Neural cell (in vitro differentiated cells): Measurements from ENCODE around the gene FAM168B. TPM values are rescaled to one million over a fixed set of nuclear protein-coding genes. Genes with fewer than 3 reads are reported as not detected.
A peak's percentile ranks its signal among the peaks of the same experiment; 100 is the strongest.

ENCODE experiments used
- H2AFZ ChIP-seq: fragments of 200-600, 300-800 bp; sonication (generic), shearing (Covaris generic); 2 replicates; pipeline ENCODE4 v1.6.0; 2014; ENCODE audit warnings: low read depth, mild to moderate bottlenecking, antibody characterized with exemption, low read length, moderate library complexity
- H3F3A ChIP-seq: fragments of 200-600 bp; shearing (Covaris generic); 2 replicates; pipeline ENCODE4 v1.6.1; 2016; ENCODE audit warnings: mild to moderate bottlenecking, moderate library complexity, mixed read lengths, antibody characterized with exemption, low read length; ENCODE audit not compliant: insufficient read depth, poor library complexity, severe bottlenecking
- H3K27ac ChIP-seq: fragments of 200-600, 300-800 bp; sonication (generic), shearing (Covaris generic); 2 replicates; pipeline ENCODE4 v1.5.1; 2014; ENCODE audit warnings: mild to moderate bottlenecking, low read length, moderate library complexity
- H3K27me3 ChIP-seq: fragments of 300-800, 200-600 bp; sonication (generic), shearing (Covaris generic); 2 replicates; pipeline ENCODE4 v1.6.0; 2014; ENCODE audit warnings: mild to moderate bottlenecking, low read depth, low read length, moderate library complexity; ENCODE audit not compliant: insufficient read depth
- H3K36me3 ChIP-seq: fragments of 300-800, 200-600 bp; sonication (generic), shearing (Covaris generic); 2 replicates; pipeline ENCODE4 v1.5.1; 2014; ENCODE audit warnings: mild to moderate bottlenecking, antibody characterized with exemption, low read length, moderate library complexity; ENCODE audit not compliant: insufficient read depth
- H3K4me2 ChIP-seq: fragments of 300-800, 200-600 bp; sonication (generic), shearing (Covaris generic); 2 replicates; pipeline ENCODE4 v1.6.0; 2014; ENCODE audit warnings: mild to moderate bottlenecking, low read length
- H3K4me3 ChIP-seq: fragments of 300-800, 200-600 bp; sonication (generic), shearing (Covaris generic); 2 replicates; pipeline ENCODE4 v1.5.1; 2014; ENCODE audit warnings: mild to moderate bottlenecking, low read length, moderate library complexity
- H3K79me2 ChIP-seq: fragments of 200-600 bp; shearing (Covaris generic); replicated peaks from 2 replicates; pipeline ENCODE4 v1.6.0; 2014; ENCODE audit warnings: mild to moderate bottlenecking, low read length, moderate library complexity; ENCODE audit not compliant: insufficient read depth
- H3K9ac ChIP-seq: fragments of 300-800, 200-600 bp; sonication (generic), shearing (Covaris generic); 2 replicates; pipeline ENCODE4 v1.6.1; 2016; ENCODE audit warnings: mild to moderate bottlenecking, low read length, mixed read lengths
- H3K9me2 ChIP-seq: fragments of 200-600 bp; shearing (Covaris generic); 2 replicates; pipeline ENCODE4 v1.6.1; 2016; ENCODE audit warnings: mild to moderate bottlenecking, low read length, mixed read lengths; ENCODE audit not compliant: insufficient read depth
- H3K9me3 ChIP-seq: fragments of 200-600, 300-800 bp; sonication (generic), shearing (Covaris generic); 2 replicates; pipeline ENCODE4 v1.6.1; 2016; ENCODE audit warnings: mild to moderate bottlenecking, mixed run types, low read length, moderate library complexity, mixed read lengths
- H4K20me1 ChIP-seq: fragments of 200-600 bp; shearing (Covaris generic); 2 replicates; pipeline ENCODE4 v1.6.1; 2016; ENCODE audit warnings: mild to moderate bottlenecking, mixed run types; ENCODE audit not compliant: insufficient read depth
- EP300 ChIP-seq: fragments of 450-650 bp; conservative IDR thresholded peaks from 2 replicates; pipeline ENCODE4 v1.6.1; 2014; ENCODE audit warnings: antibody characterized with exemption, mild to moderate bottlenecking, moderate library complexity; ENCODE audit not compliant: poor library complexity, severe bottlenecking
- EZH2 ChIP-seq: fragments of 200-600, 300-800 bp; shearing (Covaris generic), sonication (generic); IDR thresholded peaks from 2 replicates; pipeline ENCODE4 v1.6.1; 2014; ENCODE audit warnings: antibody characterized with exemption, low read length, borderline replicate concordance, mild to moderate bottlenecking; ENCODE audit not compliant: insufficient read depth, poor library complexity, severe bottlenecking
- MXI1 ChIP-seq: fragments of 450-650 bp; conservative IDR thresholded peaks from 2 replicates; pipeline ENCODE4 v1.6.1; 2014; ENCODE audit warnings: antibody characterized with exemption, mild to moderate bottlenecking; ENCODE audit not compliant: poor library complexity, severe bottlenecking
- POLR2AphosphoS5 ChIP-seq: IDR thresholded peaks from 2 replicates; pipeline ENCODE4 v1.6.1; 2012
- RAD21 ChIP-seq: fragments of 450-650 bp; conservative IDR thresholded peaks from 2 replicates; pipeline ENCODE4 v1.6.1; 2014; ENCODE audit warnings: antibody characterized with exemption, mild to moderate bottlenecking, moderate library complexity
- SMC3 ChIP-seq: fragments of 450-650 bp; conservative IDR thresholded peaks from 2 replicates; pipeline ENCODE4 v1.6.1; 2014; ENCODE audit warnings: antibody characterized with exemption, mild to moderate bottlenecking, moderate library complexity; ENCODE audit not compliant: poor library complexity
- TAF1 ChIP-seq: IDR thresholded peaks from 2 replicates; pipeline ENCODE4 v1.6.1; 2012; ENCODE audit warnings: low read depth
- polyA plus RNA-seq: library from polyadenylated mRNA; depleted of rRNA; stranded (reverse); fragments of >200 nt; gene quantifications from 2 replicates; pipeline ENCODE4 v1.2.3, GENCODE V29; 2014
- TF ChIP-seq, protein P1 (sequence below): IDR thresholded peaks from 2 replicates; pipeline ENCODE4 v1.6.1; 2012; ENCODE audit warnings: borderline replicate concordance
- TF ChIP-seq, protein P2 (sequence below): fragments of 450-650 bp; IDR thresholded peaks from 2 replicates; pipeline ENCODE4 v1.5.1; 2014; ENCODE audit warnings: antibody characterized with exemption, mild to moderate bottlenecking, moderate library complexity; ENCODE audit not compliant: poor library complexity, severe bottlenecking

The FAM168B gene
- polyA plus RNA-seq, 1 donor from 2014 or later, result 162 TPM

DNA sequence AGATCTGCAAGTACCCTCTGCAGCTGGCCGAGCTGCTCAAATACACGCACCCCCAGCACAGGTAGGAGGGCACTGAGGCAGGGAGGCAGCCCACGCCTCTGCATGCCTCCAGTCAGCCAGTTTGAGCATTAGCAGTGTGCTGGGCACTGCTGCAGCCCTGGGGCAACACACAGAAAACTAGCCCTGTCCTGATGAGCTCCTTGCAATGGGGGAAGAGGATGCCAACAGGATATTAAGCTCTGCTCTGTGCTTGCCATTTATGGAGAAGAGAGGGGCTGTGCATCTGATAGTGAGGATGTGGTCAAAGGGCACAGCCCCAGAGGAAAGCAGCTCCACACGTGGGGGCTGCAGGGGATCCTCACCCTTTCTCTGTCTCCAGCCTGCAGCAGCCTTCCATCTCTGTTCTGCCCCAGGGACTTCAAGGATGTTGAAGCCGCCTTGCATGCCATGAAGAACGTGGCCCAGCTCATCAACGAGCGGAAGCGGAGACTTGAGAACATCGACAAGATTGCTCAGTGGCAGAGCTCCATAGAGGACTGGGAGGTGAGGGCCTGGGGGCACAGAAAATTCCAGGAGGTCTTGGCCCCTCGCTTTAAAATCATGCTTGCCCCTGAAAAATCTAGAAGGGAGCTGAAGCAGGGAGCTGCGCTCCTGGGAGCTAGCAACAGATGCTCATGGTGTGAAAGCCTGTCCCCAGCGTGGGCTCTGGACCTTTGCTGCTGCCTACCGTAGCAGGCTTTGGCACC lies 51.7 kb downstream of the FAM168B start:
- H3K4me2 ChIP-seq, result no peak overlapping the region
- H3K36me3 ChIP-seq, result no peaks in the 10 kb centered on the region
- no peak overlapping the region for H3K4me3 ChIP-seq
- H3K9me3 ChIP-seq, result no peaks in the 10 kb centered on the region
- no peak overlapping the region for H2AFZ ChIP-seq
- H3K9me2 ChIP-seq, result no peaks in the 10 kb centered on the region
- TF ChIP-seq, protein P1, sequence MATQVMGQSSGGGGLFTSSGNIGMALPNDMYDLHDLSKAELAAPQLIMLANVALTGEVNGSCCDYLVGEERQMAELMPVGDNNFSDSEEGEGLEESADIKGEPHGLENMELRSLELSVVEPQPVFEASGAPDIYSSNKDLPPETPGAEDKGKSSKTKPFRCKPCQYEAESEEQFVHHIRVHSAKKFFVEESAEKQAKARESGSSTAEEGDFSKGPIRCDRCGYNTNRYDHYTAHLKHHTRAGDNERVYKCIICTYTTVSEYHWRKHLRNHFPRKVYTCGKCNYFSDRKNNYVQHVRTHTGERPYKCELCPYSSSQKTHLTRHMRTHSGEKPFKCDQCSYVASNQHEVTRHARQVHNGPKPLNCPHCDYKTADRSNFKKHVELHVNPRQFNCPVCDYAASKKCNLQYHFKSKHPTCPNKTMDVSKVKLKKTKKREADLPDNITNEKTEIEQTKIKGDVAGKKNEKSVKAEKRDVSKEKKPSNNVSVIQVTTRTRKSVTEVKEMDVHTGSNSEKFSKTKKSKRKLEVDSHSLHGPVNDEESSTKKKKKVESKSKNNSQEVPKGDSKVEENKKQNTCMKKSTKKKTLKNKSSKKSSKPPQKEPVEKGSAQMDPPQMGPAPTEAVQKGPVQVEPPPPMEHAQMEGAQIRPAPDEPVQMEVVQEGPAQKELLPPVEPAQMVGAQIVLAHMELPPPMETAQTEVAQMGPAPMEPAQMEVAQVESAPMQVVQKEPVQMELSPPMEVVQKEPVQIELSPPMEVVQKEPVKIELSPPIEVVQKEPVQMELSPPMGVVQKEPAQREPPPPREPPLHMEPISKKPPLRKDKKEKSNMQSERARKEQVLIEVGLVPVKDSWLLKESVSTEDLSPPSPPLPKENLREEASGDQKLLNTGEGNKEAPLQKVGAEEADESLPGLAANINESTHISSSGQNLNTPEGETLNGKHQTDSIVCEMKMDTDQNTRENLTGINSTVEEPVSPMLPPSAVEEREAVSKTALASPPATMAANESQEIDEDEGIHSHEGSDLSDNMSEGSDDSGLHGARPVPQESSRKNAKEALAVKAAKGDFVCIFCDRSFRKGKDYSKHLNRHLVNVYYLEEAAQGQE, result no peak
- TF ChIP-seq RAD21 (no peak), SMC3 (no peak), EZH2 (no peak), MXI1 (no peak), POLR2AphosphoS5 (no peak), TAF1 (no peak), EP300 (no peak)
- TF ChIP-seq, protein P2, sequence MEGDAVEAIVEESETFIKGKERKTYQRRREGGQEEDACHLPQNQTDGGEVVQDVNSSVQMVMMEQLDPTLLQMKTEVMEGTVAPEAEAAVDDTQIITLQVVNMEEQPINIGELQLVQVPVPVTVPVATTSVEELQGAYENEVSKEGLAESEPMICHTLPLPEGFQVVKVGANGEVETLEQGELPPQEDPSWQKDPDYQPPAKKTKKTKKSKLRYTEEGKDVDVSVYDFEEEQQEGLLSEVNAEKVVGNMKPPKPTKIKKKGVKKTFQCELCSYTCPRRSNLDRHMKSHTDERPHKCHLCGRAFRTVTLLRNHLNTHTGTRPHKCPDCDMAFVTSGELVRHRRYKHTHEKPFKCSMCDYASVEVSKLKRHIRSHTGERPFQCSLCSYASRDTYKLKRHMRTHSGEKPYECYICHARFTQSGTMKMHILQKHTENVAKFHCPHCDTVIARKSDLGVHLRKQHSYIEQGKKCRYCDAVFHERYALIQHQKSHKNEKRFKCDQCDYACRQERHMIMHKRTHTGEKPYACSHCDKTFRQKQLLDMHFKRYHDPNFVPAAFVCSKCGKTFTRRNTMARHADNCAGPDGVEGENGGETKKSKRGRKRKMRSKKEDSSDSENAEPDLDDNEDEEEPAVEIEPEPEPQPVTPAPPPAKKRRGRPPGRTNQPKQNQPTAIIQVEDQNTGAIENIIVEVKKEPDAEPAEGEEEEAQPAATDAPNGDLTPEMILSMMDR, result no peak
- H4K20me1 ChIP-seq, result no peaks in the 10 kb centered on the region
- no peaks in the 10 kb centered on the region for H3F3A ChIP-seq
- no peak overlapping the region for H3K9ac ChIP-seq
- H3K27me3 ChIP-seq, result no peaks in the 10 kb centered on the region
- no peaks in the 10 kb centered on the region for H3K79me2 ChIP-seq
- H3K27ac ChIP-seq, result no peak overlapping the region

DNA sequence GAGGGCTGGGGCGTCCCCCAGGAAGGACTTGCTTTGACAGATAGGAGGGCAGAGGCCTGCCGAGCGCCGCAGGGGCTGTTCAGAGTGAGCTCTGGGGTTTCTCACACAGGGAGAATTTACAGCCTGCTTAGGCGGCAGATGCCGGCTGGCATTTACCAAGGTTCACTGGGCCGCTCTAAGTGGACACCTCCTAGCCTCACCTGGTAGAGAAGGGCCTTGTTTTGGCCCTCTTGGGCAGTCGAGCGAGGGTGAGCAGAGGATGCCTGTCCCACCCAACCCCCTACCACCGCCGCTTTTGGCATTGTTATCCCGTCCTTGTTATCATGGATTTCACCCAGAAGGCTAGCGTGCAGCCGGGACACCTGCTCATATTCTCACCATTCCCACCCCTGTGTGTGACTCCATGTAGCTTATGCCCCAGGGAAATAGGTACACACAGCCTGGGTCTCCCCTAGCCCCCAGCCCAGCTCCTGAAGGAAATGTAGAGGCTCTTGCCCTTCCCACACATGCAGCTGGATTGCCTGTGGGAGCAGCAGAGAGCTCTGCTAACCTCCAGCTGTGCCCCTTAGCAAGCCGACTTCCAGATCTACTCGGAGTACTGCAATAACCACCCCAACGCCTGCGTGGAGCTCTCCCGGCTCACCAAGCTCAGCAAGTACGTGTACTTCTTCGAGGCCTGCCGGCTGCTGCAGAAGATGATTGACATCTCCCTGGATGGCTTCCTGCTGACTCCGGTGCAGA lies 52.4 kb downstream of the FAM168B start:
- H3K9ac ChIP-seq, result no peak overlapping the region
- no peaks in the 10 kb centered on the region for H3K9me2 ChIP-seq
- H3K4me2 ChIP-seq, result no peak overlapping the region
- H3K79me2 ChIP-seq, result no peaks in the 10 kb centered on the region
- H3K36me3 ChIP-seq, result no peaks in the 10 kb centered on the region
- no peaks in the 10 kb centered on the region for H3K27me3 ChIP-seq
- no peak overlapping the region for H3K27ac ChIP-seq
- no peaks in the 10 kb centered on the region for H3F3A ChIP-seq
- TF ChIP-seq SMC3 (no peak), TAF1 (no peak), MXI1 (no peak), POLR2AphosphoS5 (no peak), EZH2 (no peak)
- TF ChIP-seq, protein P1, result no peak
- TF ChIP-seq, protein P2, result peak; percentile 53
- no peaks in the 10 kb centered on the region for H3K9me3 ChIP-seq
- no peak overlapping the region for H3K4me3 ChIP-seq
- H4K20me1 ChIP-seq, result no peaks in the 10 kb centered on the region
- no peak overlapping the region for H2AFZ ChIP-seq
